T-helper 1 cell (primary cell): ENCODE results near the gene B3GAT2.

Experiments
- DNase-seq, 5 donors: peaks; one replicate each; pipeline ENCODE4 v3.0.0-alpha.2; 2012 to 2020

B3GAT2 gene

DNA sequence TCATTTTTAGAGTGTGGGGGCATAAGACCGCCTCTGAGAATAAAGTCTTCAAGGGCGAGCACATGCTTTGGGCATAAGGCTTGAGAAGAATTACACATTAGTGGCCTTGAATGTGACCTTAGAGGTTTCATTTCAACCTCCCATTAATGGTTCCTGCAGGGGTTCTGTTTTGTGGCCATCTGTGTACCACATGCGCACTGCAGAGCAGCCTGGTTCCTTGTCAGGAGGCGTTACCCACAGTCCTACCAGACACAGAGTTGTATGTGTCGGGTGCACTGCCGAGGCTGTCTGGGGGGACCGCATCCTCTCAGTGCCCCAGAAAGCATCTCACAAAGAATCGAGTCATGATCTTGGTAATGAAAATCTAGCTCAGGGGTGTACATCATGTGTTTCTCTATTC is 115.7 kb downstream of the B3GAT2 start:
- DNase-seq, result no peak

DNA sequence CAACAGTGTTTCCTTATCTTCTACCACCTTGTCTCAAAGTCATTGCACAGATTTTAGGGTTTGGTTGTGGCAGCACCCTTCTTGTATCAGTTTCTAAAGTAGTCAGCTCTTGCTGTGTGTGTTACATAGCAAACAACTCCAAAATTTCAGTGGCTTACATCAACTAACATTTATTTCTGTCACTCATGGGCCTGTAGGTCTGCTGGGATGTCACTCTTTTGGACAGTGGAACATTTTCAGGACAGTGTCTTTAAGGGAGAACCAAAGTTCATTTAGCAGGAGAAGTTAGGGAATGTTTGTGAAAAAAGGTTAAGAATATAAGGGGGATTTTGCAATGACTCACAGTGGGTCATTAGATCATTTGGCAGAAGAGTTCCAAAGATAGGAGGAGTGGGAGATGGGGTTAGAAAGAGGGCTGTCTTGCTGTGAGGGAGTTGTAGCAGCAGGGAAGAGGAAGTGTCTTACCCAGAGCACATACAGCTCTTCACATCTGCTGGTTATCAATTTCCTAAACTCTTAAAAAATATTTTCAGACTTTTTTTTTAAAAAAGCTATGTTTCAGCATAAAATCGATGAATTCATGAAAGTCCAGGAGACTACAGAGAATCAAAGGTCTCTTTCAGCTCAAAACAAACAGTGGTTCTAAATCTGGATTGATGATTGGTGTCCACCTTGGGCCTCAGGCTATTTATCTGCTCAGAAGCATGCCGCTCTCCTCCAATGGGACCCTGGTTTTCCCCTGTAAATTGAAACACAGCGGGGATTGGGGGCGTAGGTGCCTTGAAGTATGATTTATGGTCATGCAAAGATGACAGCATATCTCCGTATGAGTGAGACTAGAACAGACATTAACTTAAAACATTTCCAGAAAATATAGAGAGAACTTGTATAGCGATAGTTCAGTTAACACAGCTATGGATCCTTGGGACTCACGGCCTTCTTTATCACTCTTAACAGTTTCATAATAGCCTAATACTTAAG is 117.3 kb downstream of the B3GAT2 start:
- no peak for DNase-seq

DNA sequence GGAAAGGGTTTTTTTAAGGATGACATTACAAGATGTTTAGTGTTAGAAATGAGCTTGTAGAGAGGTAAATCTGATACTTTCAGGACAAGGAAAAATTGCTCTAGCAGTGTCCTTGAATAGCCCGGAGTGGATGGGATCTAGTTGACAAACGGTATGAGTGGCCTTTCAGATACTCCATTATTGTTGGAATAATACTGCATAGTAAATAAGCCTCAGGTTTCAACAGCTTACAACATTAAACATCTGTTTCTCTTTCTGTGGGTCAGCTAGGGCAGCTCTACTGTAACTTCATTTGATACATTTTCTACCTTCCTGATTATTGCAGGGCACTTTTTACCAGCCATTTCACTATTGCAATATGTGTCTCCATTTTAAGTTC is 118.0 kb downstream of the B3GAT2 start:
- DNase-seq, result no peak

DNA sequence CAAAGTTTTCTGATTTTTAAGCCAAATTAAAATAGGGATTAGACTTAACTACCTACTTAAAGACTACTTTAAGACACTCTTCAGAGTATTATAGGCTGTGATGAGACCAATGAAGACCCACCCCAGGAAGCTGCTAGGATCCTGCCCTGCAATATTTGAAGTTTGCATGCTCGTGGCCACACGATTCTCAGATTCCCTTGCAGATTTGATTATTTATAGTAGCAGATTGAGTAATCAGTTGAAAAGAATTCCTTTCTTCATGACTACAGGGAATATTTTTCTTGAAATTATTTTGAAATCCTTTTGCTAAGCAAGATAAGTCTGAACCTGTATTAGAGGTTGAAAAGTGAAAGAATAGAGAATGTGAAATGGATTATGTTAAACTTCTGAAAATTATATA is 122.3 kb downstream of the B3GAT2 start:
- DNase-seq, result no peak

DNA sequence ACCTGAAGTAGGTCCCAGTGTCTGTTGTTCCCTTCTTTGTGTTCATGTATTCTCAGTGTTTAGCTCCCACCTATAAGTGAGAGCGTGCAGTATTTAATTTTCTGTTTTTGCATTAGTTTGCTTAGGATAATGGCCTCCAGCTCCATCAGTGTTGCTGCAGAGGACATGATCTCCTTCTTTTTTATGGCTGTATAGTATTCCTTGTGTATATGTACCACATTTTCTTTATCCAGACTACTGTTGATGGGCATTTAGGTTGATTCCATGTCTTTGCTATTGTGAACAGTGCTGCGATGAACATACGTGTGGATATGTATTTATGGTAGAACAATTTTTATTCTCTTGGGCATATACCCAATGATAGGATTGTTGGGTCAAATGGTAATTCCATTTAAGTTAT is 125.4 kb downstream of the B3GAT2 start:
- DNase-seq, result no peak

DNA sequence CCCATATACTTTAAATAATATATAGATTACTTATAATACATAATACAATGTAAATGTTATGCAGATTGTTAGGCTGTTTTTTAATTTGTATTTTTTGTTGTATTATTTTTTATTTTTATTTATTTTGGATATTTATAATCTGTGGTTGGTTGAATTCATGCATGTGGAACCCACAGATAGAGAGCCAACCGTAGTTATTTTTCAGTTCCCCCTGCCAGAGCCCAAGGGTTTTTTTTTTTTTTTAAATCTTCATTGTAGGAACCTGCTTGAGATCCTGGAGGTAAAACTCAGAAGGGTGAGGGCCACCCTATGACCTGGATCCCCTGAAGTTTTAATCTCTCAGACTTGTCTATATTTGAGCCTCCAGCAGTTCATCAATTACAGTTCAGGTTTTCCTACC is 133.2 kb downstream of the B3GAT2 start:
- DNase-seq, result no peak

DNA sequence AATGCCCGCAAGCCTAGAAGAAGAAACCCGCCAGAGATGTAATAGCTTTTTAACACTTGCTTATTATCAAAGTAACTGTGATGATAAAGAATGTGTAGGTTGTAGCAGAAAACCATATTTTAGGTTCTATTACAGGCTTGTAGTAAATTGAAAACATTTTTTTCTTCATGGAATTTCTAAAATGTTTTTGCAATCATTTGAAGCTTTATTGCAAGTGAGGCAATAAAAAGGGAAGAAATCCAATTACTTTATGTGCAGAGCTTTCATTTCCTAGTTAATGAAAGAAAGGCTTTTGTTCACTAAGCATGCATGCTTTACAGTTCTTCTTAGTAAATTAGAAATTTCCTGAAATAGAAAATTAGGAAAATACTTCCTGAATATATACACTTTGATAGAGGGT is 135.1 kb downstream of the B3GAT2 start:
- DNase-seq, result no peak

DNA sequence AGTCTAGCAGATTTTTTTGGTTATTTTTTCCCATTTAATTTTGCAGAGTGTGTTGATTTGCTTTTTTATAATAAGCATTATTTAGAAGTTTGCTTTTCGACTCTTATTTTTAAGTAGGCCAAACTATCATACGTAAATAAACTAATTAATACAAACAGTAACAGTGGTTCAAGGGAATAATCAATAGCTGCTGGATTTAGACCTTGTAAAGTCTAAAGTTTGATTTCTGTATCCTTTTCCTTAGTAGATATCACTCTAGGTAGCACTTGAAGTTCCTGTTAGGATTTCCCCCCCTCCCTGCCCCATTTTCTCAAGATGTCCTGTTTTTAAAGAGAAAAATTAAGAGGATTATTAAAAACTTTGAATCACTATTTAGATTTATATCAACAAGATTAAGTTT is 136.1 kb downstream of the B3GAT2 start:
- DNase-seq, result no peak

DNA sequence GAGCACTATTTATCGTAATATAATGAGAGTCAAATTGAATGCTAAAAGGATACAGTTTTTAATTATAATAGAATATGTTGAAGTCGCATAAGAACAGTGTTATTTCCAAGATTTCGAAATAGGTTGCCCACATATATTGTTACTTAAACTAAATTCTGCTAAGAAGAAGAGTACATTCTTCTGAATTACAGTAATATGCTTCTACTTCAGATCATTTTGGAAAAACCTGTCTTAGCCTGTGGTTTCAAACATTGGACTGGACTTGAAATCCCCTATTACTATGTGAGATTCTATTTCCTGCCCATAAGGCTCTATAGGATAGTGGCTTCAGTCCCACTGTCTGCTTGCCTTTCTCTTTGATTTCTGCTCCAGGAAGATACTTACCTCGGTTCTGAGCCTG is 137.2 kb downstream of the B3GAT2 start:
- no peak for DNase-seq

DNA sequence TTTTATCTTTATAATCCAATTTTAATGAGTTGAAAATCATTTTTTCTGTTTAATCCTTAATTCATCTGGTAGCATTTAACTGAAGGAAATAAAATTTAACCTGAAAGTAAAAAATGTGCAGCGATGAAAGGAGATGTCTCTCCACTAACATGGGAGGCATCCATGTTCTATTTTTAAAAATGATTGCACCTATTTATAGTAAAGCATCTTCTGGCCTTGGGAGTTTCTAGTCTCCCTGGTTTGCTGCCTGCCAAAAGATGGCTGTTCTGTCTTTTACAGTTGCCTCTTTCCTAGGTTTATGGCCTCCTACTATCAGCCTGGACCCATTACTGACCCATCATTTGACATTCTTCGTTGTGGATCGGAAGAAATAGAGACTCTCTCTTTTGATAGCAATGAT is 143.0 kb downstream of the B3GAT2 start:
- no peak for DNase-seq

DNA sequence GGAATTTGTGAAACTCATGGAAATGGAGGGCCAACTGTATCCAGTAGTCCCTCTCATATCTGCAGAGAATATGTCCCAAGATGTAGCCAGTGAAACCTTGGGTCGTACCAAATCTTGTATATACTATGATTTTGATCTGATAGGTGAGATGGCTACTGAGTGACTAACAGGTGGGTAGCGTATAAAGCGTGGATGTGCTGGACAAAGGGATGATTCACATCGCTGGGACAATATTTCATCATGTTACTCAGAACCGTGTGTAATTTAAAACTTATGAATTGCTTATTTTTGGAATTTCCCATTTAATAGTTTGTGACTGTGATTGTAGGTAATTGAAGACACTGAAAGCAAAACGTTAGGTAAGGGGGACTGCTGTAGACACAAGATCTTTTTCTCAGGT is 145.1 kb downstream of the B3GAT2 start:
- no peak for DNase-seq
